Activated gamma-delta T cell treated with anti-CD3 and anti-CD28 coated beads, Interleukin-2, amount 50 U/mL, for 16 hours (primary cell): ENCODE results near the gene BRD1.

Experiments
- DNase-seq: peaks from one replicate; pipeline ENCODE4 v3.0.0-alpha.2; 2020; ENCODE audit warnings: low read depth

The BRD1 gene

DNA sequence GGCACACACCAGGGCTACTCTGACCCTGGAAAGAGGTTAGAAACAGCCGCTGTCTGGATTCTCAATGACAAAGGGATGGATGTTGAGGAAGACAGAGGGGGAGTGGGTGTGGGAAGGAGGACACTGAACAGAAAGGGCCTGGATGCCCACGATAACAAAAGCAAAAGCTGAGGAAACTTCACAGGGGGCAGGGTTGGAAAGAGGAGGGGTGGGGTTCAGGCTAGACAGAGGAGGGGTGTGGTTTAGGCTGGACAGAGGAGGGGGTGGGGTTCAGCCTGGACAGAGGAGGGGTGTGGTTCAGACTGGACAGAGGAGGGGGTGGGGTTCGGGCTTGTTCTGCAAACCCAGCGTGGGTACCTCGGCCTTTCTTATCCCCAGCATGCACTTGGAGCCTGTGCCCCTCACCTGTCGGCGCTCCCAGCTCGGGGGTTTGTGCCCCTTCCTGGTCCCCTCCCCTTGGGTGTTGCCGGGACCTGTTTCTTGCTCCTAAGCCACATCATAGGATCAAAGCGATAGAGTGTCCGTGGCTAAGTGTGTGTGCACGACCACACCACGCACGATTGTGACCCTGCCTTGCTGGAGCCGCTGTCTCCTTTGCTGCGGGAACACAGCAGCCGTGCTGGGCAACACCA, 75.6 kb downstream of the BRD1 start:
- DNase-seq, result no peak

DNA sequence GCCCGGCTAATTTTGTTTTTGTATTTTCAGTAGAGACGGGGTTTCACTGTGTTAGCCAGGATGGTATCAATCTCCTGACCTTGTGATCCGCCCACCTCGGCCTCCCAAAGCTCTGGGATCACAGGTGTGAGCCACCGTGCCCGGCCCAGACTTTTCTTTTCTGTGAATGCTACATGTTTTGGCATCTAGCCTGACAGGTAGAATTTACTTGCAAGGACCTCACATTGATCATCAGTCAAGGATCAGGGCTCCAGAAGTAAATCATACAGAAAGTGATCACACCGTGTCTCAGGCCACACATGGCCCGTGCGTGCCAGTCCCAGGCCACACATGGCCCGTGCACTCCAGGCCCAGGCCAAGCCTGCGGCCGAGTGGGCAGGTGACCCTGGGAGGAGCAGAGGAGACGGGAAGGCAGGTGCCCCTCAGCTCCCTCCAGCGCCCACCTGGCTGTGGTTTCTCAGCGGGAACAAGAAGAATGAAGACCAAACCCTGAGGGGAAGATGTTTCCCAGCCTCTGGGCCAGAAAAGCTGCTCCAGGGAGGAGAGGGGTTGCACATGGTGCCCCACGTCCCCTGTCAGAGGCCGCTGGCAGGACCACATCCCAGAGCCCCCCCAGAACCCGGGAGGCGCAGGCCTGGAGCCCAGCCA, 76.2 kb downstream of the BRD1 start:
- DNase-seq, result no peak

DNA sequence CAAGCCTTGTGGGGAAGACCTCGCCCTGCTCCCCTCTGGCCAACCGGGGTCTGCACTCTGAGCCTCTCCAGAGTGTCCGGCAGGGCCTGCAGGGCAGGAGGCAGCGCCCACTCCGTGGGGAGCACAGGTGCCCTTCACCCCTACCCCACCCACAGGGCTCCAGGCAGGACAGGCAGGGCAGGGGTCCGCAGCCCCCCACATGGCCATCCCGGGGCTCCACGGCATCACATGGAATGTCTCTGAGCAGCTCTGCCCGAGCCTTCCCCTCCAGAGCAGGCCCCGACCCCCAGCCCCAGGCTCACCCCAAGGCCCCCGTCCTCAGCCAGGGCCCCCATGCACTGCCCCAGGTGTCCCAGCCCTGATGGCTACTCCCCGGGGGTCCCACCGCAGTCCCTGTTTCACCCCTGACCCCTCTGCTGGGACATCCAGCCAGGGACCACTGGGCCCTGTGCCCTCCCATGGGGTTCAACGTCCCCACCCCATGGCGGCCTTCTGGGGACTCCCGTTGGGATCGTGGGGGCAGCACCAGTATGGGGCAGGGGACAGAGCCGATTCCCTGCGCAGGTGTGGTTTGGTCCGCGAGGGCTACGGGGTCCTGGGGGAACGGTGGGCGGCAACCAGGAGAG, 77.7 kb downstream of the BRD1 start:
- DNase-seq, result no peak

DNA sequence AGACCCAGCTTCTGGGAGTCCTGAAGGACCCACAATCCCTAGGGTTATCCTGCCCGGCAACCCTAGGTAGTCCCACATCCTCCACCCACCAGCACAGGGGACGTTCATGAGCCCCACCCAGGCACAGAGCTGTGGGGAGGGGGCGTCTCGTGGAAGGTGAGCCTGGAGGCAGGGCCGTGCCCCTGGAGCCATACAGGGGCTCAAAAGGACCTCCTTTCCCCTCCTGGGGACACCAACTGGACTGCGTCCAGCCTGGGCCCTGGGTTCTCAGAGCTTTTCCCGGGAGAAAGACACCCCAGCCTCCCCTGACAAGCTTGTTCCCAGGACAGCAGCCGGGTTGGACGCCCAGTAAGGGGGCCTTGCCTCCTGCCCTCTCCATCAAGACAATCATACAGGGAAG, 78.4 kb downstream of the BRD1 start:
- DNase-seq, result no peak

DNA sequence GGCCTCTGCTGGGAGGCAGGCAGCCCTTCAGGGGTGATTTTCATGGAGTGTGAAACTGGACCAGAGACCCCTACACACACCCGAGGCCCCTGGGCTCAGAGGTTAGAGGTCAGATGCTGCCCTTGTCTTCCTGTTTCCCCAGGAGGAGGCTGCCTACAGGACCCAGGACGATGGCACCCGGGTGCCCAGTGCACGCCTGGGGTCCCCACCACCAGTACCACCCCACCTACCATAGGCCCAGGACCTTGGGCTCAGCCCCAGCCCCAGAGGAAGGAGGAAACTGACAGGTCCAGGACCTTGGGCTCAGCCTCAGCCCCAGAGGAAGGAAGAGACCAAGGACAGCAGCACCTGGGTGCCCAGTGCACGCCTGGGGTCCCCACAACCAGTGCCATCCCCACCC, 79.2 kb downstream of the BRD1 start:
- DNase-seq, result no peak

DNA sequence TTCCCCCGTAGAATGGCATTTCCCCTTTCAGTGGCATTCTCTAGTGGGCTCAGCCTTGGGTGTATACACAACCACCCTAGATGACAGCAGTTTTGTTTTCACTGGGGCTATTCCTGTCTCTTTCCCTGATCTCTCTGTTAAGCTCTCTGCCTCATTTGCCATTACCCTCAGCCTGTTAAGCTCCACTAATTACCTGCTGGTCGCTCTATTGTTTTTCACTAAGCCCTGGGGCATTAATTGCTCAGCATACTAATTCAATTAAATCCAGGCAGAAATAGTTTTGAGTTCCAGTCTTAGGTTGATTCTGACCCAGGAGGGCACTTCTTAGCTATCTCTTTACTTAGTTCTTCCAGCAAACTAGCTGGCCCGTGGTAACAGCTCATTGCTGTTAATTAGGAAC, 80.0 kb downstream of the BRD1 start:
- no peak for DNase-seq

DNA sequence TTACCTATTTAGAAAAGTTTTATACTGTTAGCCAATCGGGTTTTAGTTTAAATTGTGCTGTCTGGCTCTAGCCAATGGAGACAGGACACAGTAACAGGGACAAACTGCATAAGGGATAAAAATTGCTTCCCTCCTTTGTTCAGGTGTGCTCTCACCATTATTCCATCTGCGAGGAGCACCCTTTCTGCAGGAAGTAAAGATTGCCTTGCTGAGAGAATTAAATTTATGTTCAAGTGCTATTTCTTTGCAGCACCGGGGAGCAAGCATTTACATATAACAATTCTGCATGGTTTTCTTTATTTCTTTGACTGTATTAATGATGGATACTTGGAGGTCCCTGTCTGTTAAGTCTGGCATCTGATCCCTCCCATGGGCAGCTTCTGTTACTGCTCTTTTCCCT, 80.5 kb downstream of the BRD1 start:
- DNase-seq, result no peak

DNA sequence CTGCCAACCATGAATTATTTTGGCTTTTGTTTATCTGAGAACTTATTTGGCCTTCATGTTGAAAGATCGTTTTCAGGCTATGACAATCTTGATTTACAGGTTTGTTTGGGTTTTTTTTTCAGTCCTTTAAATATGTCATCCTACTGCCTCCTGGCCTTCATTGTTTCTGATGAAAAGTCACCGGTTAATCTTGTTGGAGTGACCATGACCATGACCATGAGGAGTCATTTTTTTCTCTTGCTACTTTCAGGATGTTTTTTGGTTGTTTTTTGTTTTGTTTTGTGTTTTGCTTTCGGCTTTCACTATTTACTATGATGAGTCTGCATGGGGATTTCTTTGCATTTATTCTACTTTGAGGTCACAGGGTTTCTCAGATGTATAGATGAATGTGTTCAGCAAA, 81.6 kb downstream of the BRD1 start:
- DNase-seq, result no peak

DNA sequence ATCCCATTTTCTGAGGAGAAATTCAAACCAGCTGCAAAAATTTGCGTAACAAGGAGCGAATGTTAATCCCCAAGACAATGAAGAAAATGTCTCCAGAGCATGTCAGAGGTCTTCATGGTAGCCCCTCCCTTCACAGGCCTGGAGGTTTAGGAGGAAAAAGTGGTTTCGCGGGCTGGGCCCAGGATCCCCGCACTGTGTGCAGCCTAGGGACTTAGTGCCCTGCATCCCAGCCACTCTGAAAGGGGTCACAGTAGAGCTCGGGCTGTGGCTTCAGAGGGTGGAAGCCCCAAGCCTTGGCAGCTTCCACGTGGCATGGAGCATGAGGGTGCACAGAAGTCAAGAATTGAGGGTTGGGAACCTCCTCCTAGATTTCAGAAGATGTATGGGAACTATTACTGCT, 87.4 kb downstream of the BRD1 start:
- no peak for DNase-seq

DNA sequence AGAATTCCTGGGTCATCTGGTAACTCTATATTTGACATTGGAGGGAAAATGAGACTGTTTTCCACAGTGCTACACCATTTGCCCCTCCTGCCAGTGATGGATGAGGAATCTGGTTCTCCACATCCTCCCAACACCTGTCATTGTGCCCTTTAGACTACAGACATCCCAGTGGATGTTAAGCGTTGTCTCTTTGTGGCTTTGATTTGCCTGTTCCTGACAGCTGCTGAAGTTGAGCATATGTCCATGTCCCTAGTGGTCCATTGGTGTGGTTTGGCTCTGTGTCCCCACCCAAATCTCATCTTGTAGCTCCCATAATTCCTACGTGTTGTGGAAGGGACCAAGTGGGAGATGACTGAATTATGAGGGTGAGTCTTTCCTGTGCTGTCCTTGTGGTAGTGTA, 88.5 kb downstream of the BRD1 start:
- DNase-seq, result no peak

DNA sequence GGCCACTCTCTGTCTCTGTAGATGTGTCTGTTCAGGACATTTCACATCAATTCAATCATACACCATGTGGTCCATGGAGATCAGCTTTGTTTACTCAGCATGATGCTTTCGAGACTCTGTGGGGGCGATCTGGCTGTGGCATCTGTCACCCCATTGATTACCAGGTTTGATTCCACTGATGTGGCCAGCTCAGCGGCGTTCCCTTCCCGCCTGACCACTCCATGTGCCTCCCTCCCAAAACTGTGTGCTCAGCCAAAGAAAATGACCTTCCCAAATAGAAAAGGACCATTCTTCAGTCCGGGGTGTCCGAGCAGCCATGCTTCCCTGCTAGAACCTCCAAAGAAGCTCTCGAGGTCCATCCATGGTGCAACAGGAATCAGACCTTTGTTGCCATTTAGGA, 89.1 kb downstream of the BRD1 start:
- DNase-seq, result no peak

DNA sequence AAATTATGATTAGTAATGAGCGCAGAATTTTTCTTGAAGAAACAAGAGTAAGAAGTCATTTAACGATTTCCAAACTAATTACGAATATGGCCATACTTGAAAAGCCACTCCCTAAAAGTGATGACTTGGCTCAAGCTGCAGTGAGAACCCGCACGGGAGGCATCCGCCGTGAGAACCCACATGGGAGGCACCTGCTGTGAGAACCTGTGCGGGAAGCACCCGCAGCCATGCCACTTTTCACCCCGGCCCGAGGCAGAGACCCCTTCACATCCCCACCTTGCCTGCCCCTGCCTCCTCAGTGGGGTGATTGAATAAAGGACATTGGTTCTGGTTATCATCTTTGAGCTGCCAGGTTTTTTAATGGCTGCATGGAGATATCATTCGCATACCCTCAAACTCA, 89.7 kb downstream of the BRD1 start:
- no peak for DNase-seq

DNA sequence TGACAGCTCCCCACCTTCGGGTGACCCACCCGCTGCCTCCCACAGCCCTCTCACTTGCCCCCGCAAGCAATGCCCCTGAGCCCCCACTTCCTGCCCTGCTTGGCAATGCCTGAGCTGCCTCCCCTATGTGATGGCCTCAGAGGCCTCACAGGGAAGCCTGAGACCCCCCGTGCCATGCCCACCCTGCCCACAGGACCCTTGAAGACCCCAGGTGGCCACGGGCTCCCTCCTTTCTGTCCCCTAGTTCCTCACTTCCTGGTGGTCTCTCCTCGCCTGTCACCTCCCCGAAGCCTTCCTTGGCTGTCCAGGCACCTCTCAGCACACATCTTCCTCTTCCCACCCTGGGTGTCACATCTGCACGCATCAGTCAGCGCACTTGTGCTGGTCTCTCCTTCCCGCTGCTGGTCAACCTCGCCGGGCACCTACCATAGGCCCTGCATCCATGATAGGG, 90.5 kb downstream of the BRD1 start:
- no peak for DNase-seq

DNA sequence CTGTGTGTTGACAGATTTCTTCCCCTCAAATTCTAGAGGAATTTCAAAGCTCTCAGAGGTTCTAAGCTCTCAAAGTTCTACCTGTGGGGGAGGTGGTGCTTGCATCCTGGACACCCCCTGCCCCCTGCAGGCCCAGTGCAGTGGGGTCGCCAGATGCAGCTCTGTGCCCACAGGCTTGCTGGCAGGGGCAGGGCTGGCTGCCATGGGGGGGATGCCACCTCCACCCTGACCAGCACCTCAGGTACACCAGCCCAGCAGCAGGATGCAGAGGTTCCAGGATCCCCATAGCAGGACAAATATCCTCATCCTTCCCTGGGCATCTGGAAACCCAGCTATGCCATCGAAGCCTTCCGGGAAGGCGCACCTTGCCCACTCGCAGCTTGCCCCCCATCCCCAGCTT, 91.1 kb downstream of the BRD1 start:
- DNase-seq, result no peak

DNA sequence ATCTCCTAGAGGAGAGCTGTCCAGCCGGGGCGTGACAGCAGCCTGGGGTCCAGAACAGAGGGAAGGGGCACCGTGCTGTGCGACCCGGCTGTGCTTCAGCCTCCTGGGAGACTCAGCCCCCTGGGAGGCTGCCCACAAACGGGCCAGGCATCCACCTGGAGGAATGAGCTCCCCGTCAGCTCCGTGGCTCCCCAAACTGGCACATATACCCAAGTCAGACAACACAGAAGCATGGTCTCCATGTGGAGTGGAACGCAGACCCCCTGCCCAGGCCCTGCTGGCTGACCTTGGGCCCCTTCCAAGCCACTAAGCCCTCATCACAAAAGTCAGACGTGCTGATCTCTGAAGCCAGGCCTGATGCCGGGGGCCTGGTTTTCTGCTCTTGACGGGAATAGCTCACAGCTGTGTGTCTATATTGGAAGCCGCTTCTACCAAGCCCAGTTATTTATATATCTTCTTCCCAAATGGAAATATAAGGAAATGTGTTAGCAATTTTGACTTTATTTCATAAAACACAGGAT, 91.7 kb downstream of the BRD1 start:
- no peak for DNase-seq

DNA sequence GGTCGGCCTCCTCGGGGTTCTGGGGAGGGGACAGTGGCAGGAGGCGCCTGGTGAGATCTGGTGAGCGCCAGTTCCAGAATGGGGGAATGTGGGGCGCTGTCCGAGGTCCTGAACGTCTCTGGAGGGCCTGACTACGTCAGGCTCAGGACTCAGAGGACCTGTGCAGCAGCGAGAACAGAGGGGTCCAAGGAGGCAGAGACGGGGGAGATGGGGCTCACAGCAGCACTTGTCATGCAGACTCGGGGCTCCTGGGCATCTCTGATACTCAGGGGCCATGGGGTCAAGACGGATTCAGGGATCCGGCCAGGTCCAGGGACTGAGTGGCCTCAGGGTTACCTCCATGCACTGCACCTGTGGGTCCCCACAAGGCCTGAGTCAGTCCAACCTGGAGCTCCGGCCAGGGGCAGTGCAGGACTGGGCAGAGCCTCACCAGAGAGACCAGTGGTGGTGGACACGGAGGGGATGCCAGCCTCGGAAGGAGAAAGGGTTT, 92.2 kb downstream of the BRD1 start:
- DNase-seq, result no peak

DNA sequence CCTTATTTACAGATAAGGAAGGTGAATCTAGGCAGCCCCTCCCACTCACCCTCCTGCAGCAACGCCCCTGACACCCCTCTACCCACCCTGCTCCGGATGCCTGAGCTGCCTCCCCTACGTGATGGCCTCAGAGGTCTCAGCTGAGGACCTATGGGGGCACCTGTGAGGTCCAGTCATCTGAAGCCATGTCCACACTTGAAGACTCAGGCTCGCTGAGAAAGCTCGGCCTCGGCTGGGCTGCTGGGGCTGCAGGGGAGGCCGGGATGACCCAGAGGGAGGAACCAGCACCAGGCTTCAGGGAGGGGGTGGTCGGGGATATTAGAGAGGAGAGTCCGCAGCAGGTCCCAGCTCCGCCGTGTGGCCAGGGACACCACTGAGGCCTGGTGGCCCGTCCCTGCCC, 92.8 kb downstream of the BRD1 start:
- no peak for DNase-seq

DNA sequence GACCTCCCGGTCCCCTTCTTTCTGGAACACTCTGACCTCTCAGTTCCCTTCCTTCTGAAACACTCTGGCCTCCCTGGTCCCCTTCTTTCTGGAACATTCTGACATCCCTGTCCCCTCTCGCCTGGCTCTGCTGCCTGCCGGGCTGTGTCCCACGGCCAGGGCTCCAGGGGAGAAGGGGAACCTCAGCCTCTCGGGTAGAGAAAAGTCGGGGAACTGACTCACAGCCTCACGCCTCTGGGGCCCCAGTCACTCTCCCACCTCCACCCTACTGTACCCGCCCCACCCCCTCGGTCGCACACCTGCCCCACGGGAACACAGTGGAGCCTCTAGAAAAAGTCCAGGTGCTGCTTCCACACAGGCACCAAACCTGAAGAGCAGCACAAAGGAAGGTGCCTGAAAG, 93.3 kb downstream of the BRD1 start:
- no peak for DNase-seq

DNA sequence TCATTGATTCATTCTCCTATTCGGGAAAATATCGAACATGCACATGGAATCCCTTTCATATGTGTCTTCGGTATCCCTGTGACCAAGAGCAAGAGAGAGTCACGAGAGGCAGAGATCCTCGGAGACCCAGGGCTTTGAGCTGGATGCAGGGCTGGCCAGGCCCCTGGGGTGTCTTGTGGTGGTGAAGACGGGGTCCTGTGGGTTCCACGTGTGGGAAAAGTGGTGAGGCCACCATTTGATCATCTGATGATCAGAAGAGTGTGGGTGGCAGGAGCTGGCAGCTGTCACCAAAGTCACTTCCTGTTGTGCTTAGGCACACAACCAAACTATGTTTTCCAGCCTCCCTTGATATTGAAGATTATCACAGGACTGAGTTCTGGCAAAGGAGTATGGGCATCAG, 94.0 kb downstream of the BRD1 start:
- DNase-seq, result no peak

DNA sequence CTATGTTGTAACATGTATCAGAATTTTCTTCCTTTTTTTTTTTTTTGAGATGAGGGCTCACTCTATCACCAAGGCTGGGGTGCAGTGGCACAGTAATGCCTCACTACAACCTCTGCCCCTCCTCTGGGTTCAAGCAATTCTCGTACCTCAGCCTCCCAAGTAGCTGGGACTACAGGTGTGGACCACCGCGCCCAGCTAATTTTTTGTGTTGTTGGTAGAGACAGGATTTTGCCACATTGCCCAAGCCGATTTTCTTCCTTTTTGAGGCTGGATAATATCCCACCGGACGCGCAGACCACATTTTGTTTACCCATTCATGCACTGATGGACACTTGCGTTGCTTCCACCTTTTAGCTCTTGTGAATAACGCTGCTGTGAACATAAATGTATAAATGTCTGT, 97.0 kb downstream of the BRD1 start:
- no peak for DNase-seq

DNA sequence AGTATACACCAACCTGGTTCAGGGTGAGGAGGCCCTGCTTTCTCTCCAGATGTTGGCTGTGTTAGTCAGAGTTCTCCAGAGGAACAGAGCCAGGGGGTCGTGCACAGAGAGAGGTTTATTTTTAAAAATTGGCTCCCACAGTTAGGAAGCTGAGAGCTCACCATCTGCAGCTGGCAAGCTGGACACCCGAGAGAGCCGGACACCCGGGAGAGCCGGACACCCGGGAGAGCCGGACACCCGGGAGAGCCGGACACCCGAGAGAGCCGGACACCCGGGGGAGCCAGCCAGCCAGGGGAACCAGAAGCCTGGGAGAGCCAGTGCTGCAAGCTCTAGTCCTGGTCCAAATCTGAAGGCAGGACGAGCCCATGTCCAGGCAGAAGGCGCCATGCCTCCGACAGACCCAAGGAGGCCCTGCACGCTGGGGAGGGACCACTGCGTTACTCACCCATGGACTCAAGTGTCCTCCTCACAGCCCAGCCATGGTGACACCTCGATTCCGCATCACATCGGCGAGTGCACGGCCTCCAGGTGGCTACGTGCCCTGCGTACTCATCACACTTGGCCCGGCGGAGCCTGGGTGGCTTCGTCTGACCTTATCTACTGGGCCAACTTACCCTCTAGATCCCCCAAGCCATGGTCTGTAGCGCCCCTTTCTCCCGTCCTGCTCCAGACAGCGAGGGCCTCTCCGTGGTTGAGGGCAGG, 99.0 kb downstream of the BRD1 start:
- no peak for DNase-seq

DNA sequence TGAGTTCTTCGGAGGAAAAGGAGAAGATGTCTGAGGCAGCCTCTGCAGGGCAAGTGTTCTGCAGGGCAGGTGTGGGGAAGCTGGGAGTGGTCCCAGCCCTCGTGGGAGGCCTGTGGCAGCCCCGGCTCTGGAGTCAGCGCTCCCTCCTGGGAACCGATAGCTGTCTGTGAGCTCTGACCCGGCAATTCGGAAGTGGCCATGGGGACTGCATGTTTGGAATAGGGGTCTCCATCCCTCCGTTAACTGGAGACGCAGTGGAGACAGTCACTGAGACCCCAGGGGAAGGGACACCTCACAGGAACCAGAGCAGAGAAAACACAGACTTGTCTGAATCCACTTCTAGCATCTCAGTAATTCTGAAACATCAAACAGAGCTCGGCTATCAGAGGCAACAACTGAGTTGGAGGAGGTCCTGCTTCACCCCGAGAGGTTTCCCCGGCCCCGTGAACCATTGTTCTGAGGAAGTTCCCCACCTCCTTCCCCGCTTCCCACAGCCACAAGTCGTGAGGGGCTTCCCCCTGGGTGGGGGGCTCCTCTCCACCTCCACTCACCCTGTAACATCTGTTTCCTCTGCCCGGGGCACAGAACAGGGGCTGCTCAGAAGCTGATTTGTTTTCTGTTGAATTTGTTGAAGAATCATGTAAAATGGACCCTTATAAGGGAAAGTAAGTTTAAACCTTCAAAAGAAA, 99.6 kb downstream of the BRD1 start:
- DNase-seq, result no peak
